ENCODE results near the gene GFRAL. TPM values are rescaled to one million over a fixed set of nuclear protein-coding genes. Genes with fewer than 3 reads are reported as not detected.
"Not testable (repeated sequence)": the region's sequence is repeated elsewhere in the genome, so short reads cannot be mapped to it uniquely, and the experiment has no call there.

The GFRAL gene
- total RNA-seq (2014; rRNA removed), result not detected in 2 replicates
- polyA plus RNA-seq (2012), result not detected

- DNase-seq (ENCODE audit: low read depth), result no peak
These were observed at the start of gene GFRAL for GRCh38 chr6:55327169-55327568. Gene GFRAL, plus strand, starts transcription at chr6:55327469. Its CDS starts 86 bp downstream, at chr6:55327555.

GRCh38 chr6:55277646-55278045, 49.6 kb upstream of the GFRAL start:
- no peak for DNase-seq (ENCODE audit: low read depth)

- no peak for DNase-seq (ENCODE audit: low read depth)
These were observed 46.1 kb upstream of the GFRAL start for GRCh38 chr6:55281215-55281614.

GRCh38 chr6:55282115-55282514, 45.2 kb upstream of the GFRAL start:
- no peak for DNase-seq (ENCODE audit: low read depth)

GRCh38 chr6:55286824-55287223, 40.4 kb upstream of the GFRAL start:
- DNase-seq (ENCODE audit: low read depth), result no peak

GRCh38 chr6:55290736-55291135, 36.5 kb upstream of the GFRAL start:
- no peak for DNase-seq (ENCODE audit: low read depth)

GRCh38 chr6:55293116-55293515, 34.2 kb upstream of the GFRAL start:
- peak; percentile 2 for DNase-seq (ENCODE audit: low read depth)

GRCh38 chr6:55297214-55297613, 30.1 kb upstream of the GFRAL start:
- not testable (repeated sequence) for DNase-seq (ENCODE audit: low read depth)

- no peak for DNase-seq (ENCODE audit: low read depth)
These were observed 27.8 kb upstream of the GFRAL start for GRCh38 chr6:55299286-55299985.

GRCh38 chr6:55304747-55305146, 22.5 kb upstream of the GFRAL start:
- DNase-seq (ENCODE audit: low read depth), result no peak

GRCh38 chr6:55319961-55320695, 7.1 kb upstream of the GFRAL start:
- DNase-seq (ENCODE audit: low read depth), result no peak

- no peak for DNase-seq (ENCODE audit: low read depth)
These were observed 6.6 kb upstream of the GFRAL start for GRCh38 chr6:55320696-55321086.

GRCh38 chr6:55377150-55377549, 49.9 kb downstream of the GFRAL start:
- no peak for DNase-seq (ENCODE audit: low read depth)

GRCh38 chr6:55379471-55379870, 52.2 kb downstream of the GFRAL start:
- DNase-seq (ENCODE audit: low read depth), result no peak

GRCh38 chr6:55379895-55380294, 52.6 kb downstream of the GFRAL start:
- DNase-seq (ENCODE audit: low read depth), result no peak

- DNase-seq (ENCODE audit: low read depth), result peak; percentile 4
These were observed 60.9 kb downstream of the GFRAL start for GRCh38 chr6:55388211-55388610.

GRCh38 chr6:55395871-55396270, 68.6 kb downstream of the GFRAL start:
- DNase-seq (ENCODE audit: low read depth), result no peak

- no peak for DNase-seq (ENCODE audit: low read depth)
These were observed 70.7 kb downstream of the GFRAL start for GRCh38 chr6:55397986-55398385.

GRCh38 chr6:55399351-55399750, 72.1 kb downstream of the GFRAL start:
- DNase-seq (ENCODE audit: low read depth), result no peak

- DNase-seq (ENCODE audit: low read depth), result no peak
These were observed 78.4 kb downstream of the GFRAL start for GRCh38 chr6:55405474-55406235.

GRCh38 chr6:55410674-55411073, 83.4 kb downstream of the GFRAL start:
- no peak for DNase-seq (ENCODE audit: low read depth)

- no peak for DNase-seq (ENCODE audit: low read depth)
These were observed 96.7 kb downstream of the GFRAL start for GRCh38 chr6:55423933-55424332.

Data from LHCN-M2 (cell line).